Measurements from ENCODE around the gene CCDC28B.

GRCh38 chr1:32186491-32186890 lies 13.9 kb upstream of the CCDC28B start:
- TF ChIP-seq CTCF (IDR thresholded peaks at IDR 0.05) = no peak
- TF ChIP-seq POLR2A (IDR thresholded peaks at IDR 0.05) = no peak
- TF ChIP-seq POLR2AphosphoS5 (IDR thresholded peaks at IDR 0.05) = no peak
- no peak for TF ChIP-seq EP300 (IDR thresholded peaks at IDR 0.05)
